Measurements from ENCODE around the gene XPA.

Gene XPA

GRCh38 chr9:97651646-97652045 lies 45.5 kb downstream of the XPA start:
- DNase-seq (ENCODE audit: low spot score): no peak

GRCh38 chr9:97647996-97648395 lies 49.1 kb downstream of the XPA start:
- DNase-seq (ENCODE audit: low spot score): no peak

DNA sequence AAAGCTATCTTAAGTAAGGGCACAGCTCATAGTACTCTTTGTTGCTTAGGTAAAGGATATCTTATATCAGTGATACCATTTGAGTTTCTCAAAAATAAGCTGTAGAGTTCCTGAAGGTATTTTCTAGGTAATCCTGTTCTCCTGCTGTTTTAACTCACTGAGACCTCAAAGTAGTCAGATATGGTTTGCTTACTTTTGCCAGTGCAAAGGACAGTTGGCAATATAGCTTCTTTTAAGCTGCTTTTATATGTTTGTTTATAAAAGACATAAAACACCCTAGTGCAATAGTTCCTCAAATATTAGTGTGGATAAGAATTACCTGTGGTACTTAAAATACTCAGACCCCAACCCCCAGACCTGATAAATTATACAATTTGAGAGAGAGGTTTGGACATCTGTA lies 51.4 kb downstream of the XPA start:
- DNase-seq (ENCODE audit: low spot score): no peak

- DNase-seq (ENCODE audit: low spot score): no peak
Observed at GRCh38 chr9:97640325-97640724, 56.8 kb downstream of the XPA start.

- DNase-seq (ENCODE audit: low spot score): peak; percentile 62
Observed at GRCh38 chr9:97638666-97639065, 58.5 kb downstream of the XPA start.

GRCh38 chr9:97636903-97637302 lies 60.2 kb downstream of the XPA start:
- no peak for DNase-seq (ENCODE audit: low spot score)

DNA sequence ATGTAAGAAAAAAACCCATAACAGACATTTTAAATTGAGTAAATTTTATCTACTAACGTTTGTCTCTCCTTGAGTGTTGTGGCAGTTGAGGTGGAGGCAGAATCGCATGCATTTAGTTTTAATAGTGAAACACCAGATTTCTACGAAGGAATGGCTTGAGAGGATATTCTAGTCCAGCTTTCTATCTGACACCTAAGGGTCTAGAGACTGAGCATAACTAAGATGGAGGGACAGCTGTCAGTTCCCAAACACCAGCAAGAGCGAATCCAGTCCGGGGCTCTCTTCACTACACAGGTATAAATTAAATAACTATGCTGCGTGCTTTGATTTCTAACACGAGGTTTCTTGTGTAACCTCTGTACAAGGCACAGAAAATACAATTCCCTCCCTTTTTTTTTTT lies 62.1 kb downstream of the XPA start:
- DNase-seq (ENCODE audit: low spot score): peak; percentile 46

DNA sequence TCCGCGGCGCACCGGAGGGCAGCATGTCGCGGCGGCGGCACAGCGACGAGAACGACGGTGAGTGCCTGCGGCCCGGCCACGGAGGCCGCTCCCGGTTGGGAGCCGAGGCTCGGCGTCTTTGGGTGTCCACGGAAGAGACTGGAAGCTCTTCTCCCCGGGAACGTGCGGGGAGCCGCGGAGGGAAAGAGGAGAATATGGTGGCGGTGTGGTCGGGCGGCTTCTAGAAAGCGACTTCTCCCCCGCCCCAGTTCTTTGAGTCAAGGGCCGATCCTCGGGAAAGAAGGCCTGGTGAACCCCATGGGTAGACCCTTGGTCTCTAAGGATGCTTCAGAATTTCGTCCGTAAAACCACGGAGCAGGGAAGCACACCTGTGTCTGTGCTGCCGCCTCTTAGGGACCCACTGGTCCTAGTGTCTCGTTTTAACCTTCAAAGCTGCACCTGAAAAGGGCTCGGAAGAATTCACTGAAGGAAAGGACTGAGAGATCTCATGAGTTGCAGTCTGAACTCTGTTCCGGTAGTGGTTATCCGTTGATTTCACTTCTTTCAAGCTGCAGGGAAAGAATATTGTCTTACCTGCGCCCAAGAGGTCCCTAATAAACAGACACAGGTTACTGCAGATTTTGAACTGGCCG lies 63.2 kb downstream of the XPA start:
- DNase-seq (ENCODE audit: low spot score): peak; percentile 36

- peak; percentile 99 for DNase-seq (ENCODE audit: low spot score)
Observed at GRCh38 chr9:97632985-97633858, 63.9 kb downstream of the XPA start, which contains the start of the genes NCBP1 and TSTD2. TSS of gene NCBP1 (plus strand) at chr9:97633821. CDS start at chr9:97633882, 61 bp downstream. TSS of gene TSTD2 (minus strand) at chr9:97633368. CDS start at chr9:97627562, 5,806 bp downstream.

- peak; percentile 84 for DNase-seq (ENCODE audit: low spot score)
Observed at GRCh38 chr9:97632248-97632984, 64.7 kb downstream of the XPA start.

DNA sequence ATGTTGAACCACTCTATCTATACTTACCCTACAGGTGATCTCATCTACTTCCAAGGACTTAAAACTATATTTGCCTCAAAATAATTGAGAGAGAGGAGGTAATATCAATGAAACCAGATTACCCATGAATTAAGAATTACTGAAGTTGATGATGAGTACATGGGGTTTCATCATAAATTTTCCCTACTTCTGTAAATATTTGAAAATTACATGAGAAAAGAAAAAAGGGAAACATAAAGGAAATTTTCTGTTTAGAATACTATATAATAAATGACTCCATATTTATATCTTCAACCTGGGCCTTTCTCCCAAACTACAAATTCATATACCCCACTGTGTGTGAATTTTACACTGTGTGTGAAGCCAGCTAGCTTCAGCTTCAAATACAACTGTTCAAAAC lies 66.5 kb downstream of the XPA start:
- no peak for DNase-seq (ENCODE audit: low spot score)

GRCh38 chr9:97629156-97629555 lies 68.0 kb downstream of the XPA start:
- DNase-seq (ENCODE audit: low spot score): no peak

GRCh38 chr9:97628668-97629067 lies 68.5 kb downstream of the XPA start:
- DNase-seq (ENCODE audit: low spot score): no peak

- DNase-seq (ENCODE audit: low spot score): no peak
Observed at GRCh38 chr9:97627624-97628023, 69.5 kb downstream of the XPA start.

GRCh38 chr9:97625620-97626019 lies 71.5 kb downstream of the XPA start:
- DNase-seq (ENCODE audit: low spot score): no peak
